Inflammatory macrophage treated with lipopolysaccharide for 1 hour (primary cell): ENCODE data around the gene ERP44.
"Not testable (repeated sequence)": the region's sequence is repeated elsewhere in the genome, so short reads cannot be mapped to it uniquely, and the experiment has no call there.

Source experiments
- DNase-seq, 2 donors: peaks; one replicate each; pipeline ENCODE4 v3.0.0-alpha.2; 2020 to 2022

ERP44 gene

DNA sequence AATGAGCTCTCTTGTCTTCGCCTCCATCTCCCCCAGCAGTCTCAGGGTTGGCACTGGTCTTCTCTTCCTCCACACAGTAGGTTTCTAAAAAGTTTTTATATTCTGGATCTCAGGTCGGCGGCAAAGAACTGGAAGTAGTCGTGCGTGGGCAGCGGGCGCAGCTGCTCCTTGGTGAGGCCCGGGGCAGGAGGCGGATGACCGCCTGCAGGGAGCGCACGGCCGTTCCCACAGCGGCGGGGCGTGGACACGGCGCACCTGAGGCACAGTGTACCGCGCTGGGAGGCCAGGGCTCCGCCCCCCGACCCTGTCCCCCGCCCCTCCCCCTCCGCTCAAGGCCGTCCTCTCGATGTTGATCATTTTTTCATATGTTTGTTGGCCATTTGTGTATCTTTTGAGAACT, 99.9 kb downstream of the ERP44 start:
- DNase-seq: no peak

DNA sequence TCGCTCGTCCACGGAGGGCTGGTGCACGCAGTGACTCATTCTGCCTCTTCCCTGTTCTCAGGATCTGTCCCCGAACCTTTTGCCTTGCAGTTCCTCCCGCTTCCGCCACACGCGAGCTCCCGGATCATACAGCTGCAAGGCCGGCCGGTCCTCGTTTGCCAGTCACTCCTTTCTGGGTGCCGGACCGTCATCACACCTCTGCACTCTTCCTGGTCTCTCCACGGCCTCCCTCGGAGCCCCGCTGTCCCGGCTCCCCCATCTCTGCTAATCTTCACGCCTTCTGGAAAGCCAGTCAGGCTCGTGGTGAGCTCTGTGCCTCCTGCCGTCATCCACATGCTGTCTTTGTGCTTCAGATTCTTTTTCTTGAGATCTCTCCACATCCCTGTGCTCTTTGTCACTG, 100.5 kb downstream of the ERP44 start:
- no peak for DNase-seq

DNA sequence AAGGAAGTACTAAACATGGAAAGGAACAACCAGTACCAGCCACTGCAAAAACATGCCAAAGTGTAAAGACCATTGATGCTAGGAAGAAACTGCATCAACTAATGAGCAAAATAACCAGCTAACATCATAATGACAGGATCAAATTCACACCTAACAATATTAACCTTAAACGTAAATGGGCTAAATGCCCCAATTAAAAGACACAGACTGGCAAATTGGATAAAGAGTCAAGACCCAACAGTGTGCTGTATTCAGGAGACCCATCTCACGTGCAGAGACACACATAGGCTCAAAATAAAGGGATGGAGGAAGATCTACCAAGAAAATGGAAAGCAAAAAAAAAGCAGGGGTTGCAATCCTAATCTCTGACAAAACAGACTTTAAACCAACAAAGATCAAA, 108.3 kb downstream of the ERP44 start:
- not testable (repeated sequence) for DNase-seq

- DNase-seq: no peak
These were observed 112.2 kb downstream of the ERP44 start for GRCh38 chr9:99986642-99987041.

DNA sequence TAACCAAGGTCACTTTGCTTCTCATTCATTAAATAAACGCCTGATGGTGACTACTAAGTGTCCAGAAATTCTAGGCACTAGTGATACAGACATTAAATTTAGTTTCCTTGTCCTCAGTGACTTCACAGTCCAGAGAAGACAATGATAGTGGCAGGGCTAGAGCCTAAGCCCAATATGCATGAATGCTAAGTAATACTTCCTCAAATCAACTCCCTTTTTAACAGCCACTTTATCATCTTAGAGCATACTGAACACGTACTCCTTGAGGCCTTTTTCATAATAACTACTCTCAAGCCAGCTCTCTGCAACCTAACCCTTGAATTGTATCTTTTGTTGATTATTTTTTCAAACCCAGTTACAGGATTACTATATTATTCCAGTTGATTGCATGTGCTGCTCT, 118.2 kb downstream of the ERP44 start:
- DNase-seq: no peak

- no peak for DNase-seq
These were observed 120.6 kb downstream of the ERP44 start for GRCh38 chr9:99978221-99978620.

GRCh38 chr9:99977033-99977792, 121.6 kb downstream of the ERP44 start:
- DNase-seq: no peak

DNA sequence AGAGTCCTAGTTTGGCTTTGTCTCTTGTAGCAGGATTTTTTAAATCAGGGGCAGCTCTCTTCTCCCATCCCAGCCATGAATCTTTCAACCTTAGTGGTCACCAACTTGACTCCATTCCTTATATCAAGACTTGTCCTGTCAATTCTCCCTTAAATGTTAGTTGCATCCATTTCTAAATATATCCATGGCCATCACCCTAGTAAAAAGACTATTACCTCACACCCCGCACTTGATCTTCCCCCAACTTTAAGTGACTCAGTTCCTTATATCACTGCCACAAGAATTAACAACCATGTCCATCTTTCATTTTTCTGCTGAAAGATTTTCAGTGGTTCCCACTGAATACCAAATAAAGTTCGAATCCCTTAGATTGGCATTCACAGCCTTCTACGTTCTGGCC, 125.3 kb downstream of the ERP44 start:
- peak in 1 of 2 donors; percentile 15 for DNase-seq

- DNase-seq: no peak
These were observed 127.4 kb downstream of the ERP44 start for GRCh38 chr9:99971410-99971809.

- no peak for DNase-seq
These were observed 128.3 kb downstream of the ERP44 start for GRCh38 chr9:99970481-99970880.

GRCh38 chr9:99967457-99967856, 131.3 kb downstream of the ERP44 start:
- no peak for DNase-seq

DNA sequence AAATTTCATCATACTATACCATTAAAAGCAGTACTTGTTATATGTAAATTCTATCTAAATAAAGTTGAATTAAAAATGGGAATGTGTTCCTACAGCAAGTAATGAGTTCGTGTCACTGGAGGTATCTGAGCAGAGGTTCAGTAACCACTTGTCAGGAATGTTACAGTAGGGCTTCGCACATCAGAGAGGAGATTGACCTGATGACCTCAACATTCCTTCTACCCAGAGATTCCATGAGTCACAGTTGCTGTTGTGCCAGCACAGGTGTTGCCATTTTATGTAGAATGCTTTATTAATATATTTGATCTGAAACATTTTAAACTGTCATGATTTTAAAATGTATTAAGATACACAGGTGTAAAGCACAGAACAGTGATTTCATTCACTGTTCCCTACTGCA, 132.1 kb downstream of the ERP44 start:
- DNase-seq: no peak

GRCh38 chr9:99966001-99966400, 132.8 kb downstream of the ERP44 start:
- no peak for DNase-seq

- no peak for DNase-seq
These were observed 134.5 kb downstream of the ERP44 start for GRCh38 chr9:99964336-99964735.

- peak in 1 of 2 donors; percentile 31 for DNase-seq
These were observed 136.0 kb downstream of the ERP44 start for GRCh38 chr9:99962680-99963261.

DNA sequence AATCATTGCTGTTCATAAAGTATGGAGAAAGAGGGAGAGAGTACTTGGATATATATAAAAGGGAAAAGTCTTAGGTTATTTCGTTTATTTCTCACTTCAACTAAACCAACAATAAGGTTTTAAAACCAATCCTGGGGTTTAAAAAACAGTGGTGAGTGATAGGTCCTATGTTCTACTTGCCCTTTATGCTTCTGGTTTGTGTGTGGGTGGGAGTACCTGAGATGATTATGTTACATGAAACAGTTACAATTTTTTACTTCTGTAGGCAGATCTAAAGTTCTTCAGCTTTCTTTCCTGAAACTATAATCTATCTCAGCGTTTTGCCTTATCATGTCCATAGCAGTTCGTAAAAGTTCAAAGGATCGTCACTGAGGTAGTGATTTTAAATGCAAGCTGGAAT, 143.2 kb downstream of the ERP44 start:
- DNase-seq: no peak

DNA sequence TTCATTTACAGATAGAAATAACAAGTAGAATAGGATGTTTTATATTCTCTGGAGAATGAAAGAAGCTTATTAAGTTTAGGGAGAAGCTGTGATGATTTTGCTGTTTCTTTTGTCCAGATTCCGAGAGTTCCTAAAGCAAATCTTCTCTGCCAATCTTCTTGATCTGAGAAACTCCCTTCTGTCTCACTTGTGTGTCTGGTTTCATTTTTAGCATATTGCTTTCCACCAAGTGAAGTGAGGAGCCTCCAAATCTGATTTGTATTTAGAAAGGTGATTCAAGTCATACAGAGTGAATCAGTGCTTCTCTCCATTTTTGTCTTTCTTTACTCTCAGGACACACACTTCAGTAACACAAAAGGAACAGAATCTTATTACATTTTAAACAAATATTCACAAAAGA, 144.0 kb downstream of the ERP44 start:
- no peak for DNase-seq

DNA sequence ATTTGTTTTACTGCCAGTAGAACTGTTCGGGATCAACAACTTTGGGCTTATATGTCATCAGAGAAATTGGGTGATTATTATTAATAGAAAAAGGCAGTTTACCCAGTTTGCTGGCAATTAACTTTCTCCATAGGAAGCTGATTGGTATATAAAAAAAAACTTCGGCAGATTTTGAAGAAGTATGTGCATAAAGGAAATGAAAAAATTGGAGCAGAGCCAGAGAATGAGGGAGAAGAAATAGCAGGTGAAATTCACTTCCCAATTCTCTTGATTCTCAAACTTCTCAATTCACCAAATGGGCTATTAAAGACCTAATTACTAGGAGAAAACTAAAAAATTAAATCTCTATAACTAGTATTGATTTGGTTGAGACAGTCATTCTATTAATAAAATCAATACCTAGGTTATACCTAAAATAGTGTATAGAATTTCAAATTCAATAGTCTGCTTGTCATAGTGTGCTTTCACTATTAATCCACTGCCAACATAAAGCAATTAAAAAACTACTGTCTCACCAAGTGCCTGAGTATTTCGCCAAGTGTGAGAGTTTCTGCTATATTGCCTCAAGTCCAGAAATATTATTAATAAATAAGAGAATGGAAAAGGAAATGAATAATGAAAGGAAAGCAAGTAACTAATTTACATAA, 144.8 kb downstream of the ERP44 start:
- DNase-seq: no peak

DNA sequence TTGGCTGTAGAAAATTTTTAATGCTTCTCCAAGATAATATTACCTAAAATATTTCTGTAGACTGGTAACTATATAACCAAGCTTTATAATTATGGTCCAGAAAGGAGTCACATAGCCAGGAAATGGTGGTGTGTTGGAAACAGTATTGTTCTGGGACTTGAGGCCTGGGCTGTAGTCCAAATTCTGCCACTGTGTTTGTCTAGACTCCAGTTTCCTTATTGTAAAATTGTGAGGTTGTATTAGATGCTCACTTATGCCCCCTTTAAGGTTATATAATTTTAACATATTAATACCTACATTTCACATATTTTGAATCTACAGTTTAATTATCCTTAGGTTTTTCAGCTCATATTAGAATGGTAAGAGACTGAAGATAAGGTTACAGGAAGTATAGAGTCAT, 149.9 kb downstream of the ERP44 start:
- no peak for DNase-seq

- DNase-seq: no peak
These were observed 150.3 kb downstream of the ERP44 start for GRCh38 chr9:99948482-99948881.

DNA sequence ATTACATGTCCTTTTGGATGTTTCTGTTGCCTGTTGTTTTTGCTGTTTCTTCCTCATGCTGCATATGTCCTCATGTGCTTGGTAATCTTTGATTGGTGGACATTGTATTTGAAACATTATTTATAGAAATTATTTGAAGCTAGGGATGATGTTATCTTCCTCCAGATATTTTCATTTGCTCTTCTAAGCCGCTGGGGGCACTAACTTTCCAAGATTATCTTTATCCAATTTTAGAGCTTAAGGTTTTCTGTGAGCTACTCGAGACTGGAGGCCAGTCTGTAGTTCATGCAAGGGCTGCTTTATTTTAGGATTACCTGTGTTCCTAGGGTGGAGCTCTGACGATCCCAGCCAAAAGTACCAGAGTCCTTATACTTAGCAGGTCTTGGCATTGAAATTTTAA, 151.4 kb downstream of the ERP44 start:
- DNase-seq: no peak

- no peak for DNase-seq
These were observed 161.7 kb downstream of the ERP44 start for GRCh38 chr9:99936947-99937587.

GRCh38 chr9:99931155-99931840, 167.5 kb downstream of the ERP44 start:
- peak in 1 of 2 donors; percentile 10 for DNase-seq
